Liver (tissue), 3 donors: ENCODE data around the gene CDH13.

Experiments used
- ATF3 ChIP-seq: IDR thresholded peaks from 2 replicates; pipeline ENCODE4 v1.6.1; 2016; ENCODE audit warnings: antibody characterized with exemption
- EGR1 ChIP-seq, 2 donors: IDR thresholded peaks; 2 replicates each; pipeline ENCODE4 v1.6.1; 2016 to 2018; ENCODE audit warnings: antibody characterized with exemption in 2 of 2, low read depth in 2 of 2
- FOXA1 ChIP-seq: IDR thresholded peaks from 2 replicates; pipeline ENCODE4 v1.6.1; 2016; ENCODE audit warnings: antibody characterized with exemption
- GABPA ChIP-seq, 2 donors: IDR thresholded peaks in 1 of 2; conservative IDR thresholded peaks in 1 of 2; 2 replicates each; pipeline ENCODE4 v1.6.1; 2016; ENCODE audit warnings: antibody characterized with exemption in 2 of 2, mild to moderate bottlenecking in 1 of 2, moderate library complexity in 1 of 2
- JUND ChIP-seq, 2 donors: IDR thresholded peaks; 2 replicates each; pipeline ENCODE4 v1.6.1; 2016; ENCODE audit warnings: antibody characterized with exemption in 2 of 2
- RAD21 ChIP-seq, 2 donors: IDR thresholded peaks; 2 replicates each; pipeline ENCODE4 v1.6.1; 2016; ENCODE audit warnings: antibody characterized with exemption in 2 of 2, mild to moderate bottlenecking in 2 of 2
- RXRA ChIP-seq, 2 donors: IDR thresholded peaks; 2 replicates each; pipeline ENCODE4 v1.6.1; 2017 to 2018; ENCODE audit warnings: antibody characterized with exemption in 2 of 2, mild to moderate bottlenecking in 1 of 2
- SP1 ChIP-seq: IDR thresholded peaks from 2 replicates; pipeline ENCODE4 v1.6.1; 2018; ENCODE audit warnings: antibody characterized with exemption, mild to moderate bottlenecking
- YY1 ChIP-seq: IDR thresholded peaks from 2 replicates; pipeline ENCODE4 v1.6.1; 2016; ENCODE audit warnings: antibody characterized with exemption, mild to moderate bottlenecking
- TF ChIP-seq, protein P1 (sequence below): fragments of 150-350 bp; IDR thresholded peaks from 2 replicates; pipeline ENCODE4 v1.5.1; 2017; ENCODE audit warnings: improper control_type of control experiment, low read depth, low read length; ENCODE audit not compliant: missing input control
- TF ChIP-seq, protein P2 (sequence below): IDR thresholded peaks from 2 replicates; pipeline ENCODE4 v1.6.1; 2016; ENCODE audit warnings: antibody characterized with exemption, mild to moderate bottlenecking
- TF ChIP-seq, protein P3 (sequence below): IDR thresholded peaks from 2 replicates; pipeline ENCODE4 v1.6.1; 2016; ENCODE audit warnings: antibody characterized with exemption
- donor health status: healthy.
- donor health status: healthy.

DNA sequence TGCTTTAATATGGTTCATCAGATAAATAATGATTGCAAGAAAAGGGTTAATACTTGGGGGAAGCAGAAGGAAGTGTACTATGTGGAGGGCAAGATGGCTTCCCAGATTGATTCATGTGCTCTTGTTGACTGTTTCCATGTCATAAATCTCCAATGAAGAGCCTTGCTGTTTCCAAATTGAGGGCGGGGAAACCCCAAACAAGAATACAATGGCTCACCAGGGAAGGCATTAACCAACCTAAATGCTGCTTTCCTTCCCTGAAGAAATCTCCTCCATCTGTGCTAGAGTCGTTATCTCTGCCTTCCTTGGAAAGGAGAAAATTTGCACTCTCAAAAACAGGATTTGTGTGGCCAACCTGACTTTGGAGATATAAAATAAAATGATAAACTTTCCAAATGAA lies 28.0 kb upstream of the CDH13 start:
- TF ChIP-seq, protein P1, sequence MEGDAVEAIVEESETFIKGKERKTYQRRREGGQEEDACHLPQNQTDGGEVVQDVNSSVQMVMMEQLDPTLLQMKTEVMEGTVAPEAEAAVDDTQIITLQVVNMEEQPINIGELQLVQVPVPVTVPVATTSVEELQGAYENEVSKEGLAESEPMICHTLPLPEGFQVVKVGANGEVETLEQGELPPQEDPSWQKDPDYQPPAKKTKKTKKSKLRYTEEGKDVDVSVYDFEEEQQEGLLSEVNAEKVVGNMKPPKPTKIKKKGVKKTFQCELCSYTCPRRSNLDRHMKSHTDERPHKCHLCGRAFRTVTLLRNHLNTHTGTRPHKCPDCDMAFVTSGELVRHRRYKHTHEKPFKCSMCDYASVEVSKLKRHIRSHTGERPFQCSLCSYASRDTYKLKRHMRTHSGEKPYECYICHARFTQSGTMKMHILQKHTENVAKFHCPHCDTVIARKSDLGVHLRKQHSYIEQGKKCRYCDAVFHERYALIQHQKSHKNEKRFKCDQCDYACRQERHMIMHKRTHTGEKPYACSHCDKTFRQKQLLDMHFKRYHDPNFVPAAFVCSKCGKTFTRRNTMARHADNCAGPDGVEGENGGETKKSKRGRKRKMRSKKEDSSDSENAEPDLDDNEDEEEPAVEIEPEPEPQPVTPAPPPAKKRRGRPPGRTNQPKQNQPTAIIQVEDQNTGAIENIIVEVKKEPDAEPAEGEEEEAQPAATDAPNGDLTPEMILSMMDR, result no peak
- TF ChIP-seq RAD21 (IDR thresholded peaks at IDR 0.05), result no peak
- TF ChIP-seq EGR1 (IDR thresholded peaks at IDR 0.05; ENCODE audit: low read depth in 2 of 2), result no peak
- no peak for TF ChIP-seq YY1
- TF ChIP-seq, protein P2, sequence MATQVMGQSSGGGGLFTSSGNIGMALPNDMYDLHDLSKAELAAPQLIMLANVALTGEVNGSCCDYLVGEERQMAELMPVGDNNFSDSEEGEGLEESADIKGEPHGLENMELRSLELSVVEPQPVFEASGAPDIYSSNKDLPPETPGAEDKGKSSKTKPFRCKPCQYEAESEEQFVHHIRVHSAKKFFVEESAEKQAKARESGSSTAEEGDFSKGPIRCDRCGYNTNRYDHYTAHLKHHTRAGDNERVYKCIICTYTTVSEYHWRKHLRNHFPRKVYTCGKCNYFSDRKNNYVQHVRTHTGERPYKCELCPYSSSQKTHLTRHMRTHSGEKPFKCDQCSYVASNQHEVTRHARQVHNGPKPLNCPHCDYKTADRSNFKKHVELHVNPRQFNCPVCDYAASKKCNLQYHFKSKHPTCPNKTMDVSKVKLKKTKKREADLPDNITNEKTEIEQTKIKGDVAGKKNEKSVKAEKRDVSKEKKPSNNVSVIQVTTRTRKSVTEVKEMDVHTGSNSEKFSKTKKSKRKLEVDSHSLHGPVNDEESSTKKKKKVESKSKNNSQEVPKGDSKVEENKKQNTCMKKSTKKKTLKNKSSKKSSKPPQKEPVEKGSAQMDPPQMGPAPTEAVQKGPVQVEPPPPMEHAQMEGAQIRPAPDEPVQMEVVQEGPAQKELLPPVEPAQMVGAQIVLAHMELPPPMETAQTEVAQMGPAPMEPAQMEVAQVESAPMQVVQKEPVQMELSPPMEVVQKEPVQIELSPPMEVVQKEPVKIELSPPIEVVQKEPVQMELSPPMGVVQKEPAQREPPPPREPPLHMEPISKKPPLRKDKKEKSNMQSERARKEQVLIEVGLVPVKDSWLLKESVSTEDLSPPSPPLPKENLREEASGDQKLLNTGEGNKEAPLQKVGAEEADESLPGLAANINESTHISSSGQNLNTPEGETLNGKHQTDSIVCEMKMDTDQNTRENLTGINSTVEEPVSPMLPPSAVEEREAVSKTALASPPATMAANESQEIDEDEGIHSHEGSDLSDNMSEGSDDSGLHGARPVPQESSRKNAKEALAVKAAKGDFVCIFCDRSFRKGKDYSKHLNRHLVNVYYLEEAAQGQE, result no peak
- no peak for TF ChIP-seq SP1
- TF ChIP-seq FOXA1, result no peak
- TF ChIP-seq, protein P3, sequence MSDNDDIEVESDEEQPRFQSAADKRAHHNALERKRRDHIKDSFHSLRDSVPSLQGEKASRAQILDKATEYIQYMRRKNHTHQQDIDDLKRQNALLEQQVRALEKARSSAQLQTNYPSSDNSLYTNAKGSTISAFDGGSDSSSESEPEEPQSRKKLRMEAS, result no peak
- TF ChIP-seq RXRA (IDR thresholded peaks at IDR 0.05), result no peak
- no peak for TF ChIP-seq GABPA (IDR thresholded peaks at IDR 0.05 in 1 of 2, conservative IDR thresholded peaks at IDR 0.05 in 1 of 2)
- TF ChIP-seq JUND (IDR thresholded peaks at IDR 0.05), result no peak
- no peak for TF ChIP-seq ATF3
